Adrenal gland (tissue), 12 donors: ENCODE data around the gene ADCK1. TPM values are rescaled to one million over a fixed set of nuclear protein-coding genes. Genes with fewer than 3 reads are reported as not detected.
A peak's percentile ranks its signal among the peaks of the same experiment; 100 is the strongest.

ENCODE experiments used
- DNase-seq, 7 donors: peaks; one replicate each; pipeline ENCODE4 v3.0.0-alpha.2; 2019 to 2020
- H3K27ac ChIP-seq, 5 donors: fragments of 200-600 bp; sonication (generic) in 4 of 5; 1 replicate in 3 of 5; 2 replicates in 2 of 5; pipeline versions ENCODE4 v1.5.1 to v1.8.0; 2016 to 2020; ENCODE audit warnings: mild to moderate bottlenecking in 1 of 5
- H3K27me3 ChIP-seq: fragments of 200-600 bp; 2 replicates; pipeline ENCODE4 v1.8.0; 2021
- H3K36me3 ChIP-seq, 2 donors: fragments of 200-600 bp; replicated peaks in 1 of 2; 1 replicate in 1 of 2; 2 replicates in 1 of 2; pipeline versions ENCODE4 v1.5.1 to v1.8.0; 2018 to 2022
- H3K4me1 ChIP-seq, 2 donors: fragments of 200-600 bp; replicated peaks in 1 of 2; 1 replicate in 1 of 2; 2 replicates in 1 of 2; pipeline versions ENCODE4 v1.5.1 to v1.8.0; 2018 to 2021
- H3K4me3 ChIP-seq, 4 donors: fragments of 200-600 bp; sonication (generic) in 3 of 4; one replicate each; pipeline ENCODE4 v1.5.1; 2016 to 2018
- H3K9me3 ChIP-seq, 3 donors: fragments of 200-600 bp; sonication (generic) in 1 of 3; replicated peaks in 1 of 3; 1 replicate in 2 of 3; 2 replicates in 1 of 3; pipeline versions ENCODE4 v1.5.1 to v1.8.0; 2016 to 2021
- CTCF ChIP-seq, 6 experiments: fragments of 450-650 bp in 4 of 6; fragments of 200-600 bp in 2 of 6; sonication (generic) in 1 of 6; IDR thresholded peaks; 1 replicate in 5 of 6; 2 replicates in 1 of 6; pipeline versions ENCODE4 v1.5.1 to v1.8.0; 2016 to 2021; ENCODE audit warnings: antibody characterized with exemption in 6 of 6, mild to moderate bottlenecking in 2 of 6, moderate library complexity in 1 of 6
- POLR2A ChIP-seq, 2 donors: fragments of 450-650 bp; IDR thresholded peaks; one replicate each; pipeline ENCODE4 v1.6.1; 2017; ENCODE audit warnings: antibody characterized with exemption in 2 of 2, mild to moderate bottlenecking in 2 of 2, moderate library complexity in 1 of 2
- WGBS, 4 donors: extraction: QIAGEN DNeasy Blood & Tissue Kit in 2 of 4; methylation state at CpG; one replicate each; pipeline versions ENCODE4 v1.1.5 to v1.1.7; 2013 to 2017; 5-methylcytosine and 5-hydroxymethylcytosine counted together
- intact Hi-C, 2 donors: fragments of 100-400 bp; cut with DNase I; formaldehyde crosslinking; loops; one replicate each; pipeline versions ENCODE4 v1.14.1 to v1.15.0; 2022 to 2023
- polyA plus RNA-seq, 3 donors: library from polyadenylated mRNA; stranded (reverse); fragments of 200-250 nt in 2 of 3; fragments of 350-450 nt in 1 of 3; fragmentation: Illumina TruSeq in 1 of 3; extraction: RNeasy Lipid Tissue Mini Kit (QIAGEN cat#74804) in 1 of 3; gene quantifications; one replicate each; pipeline ENCODE4 v1.2.3, GENCODE V29; 2013 to 2014
- total RNA-seq, 9 donors: library from RNA; depleted of rRNA in 4 of 9; stranded (reverse); fragments of >200 nt in 4 of 9; fragments of 120-200 nt in 1 of 9; fragmentation: NEBNext Ultra II Directional in 1 of 9; extraction: Animal tissue kit (Norgen Biotek cat#: 25700) in 1 of 9; gene quantifications; one replicate each; pipeline versions ENCODE4 v1.1.0 to v1.2.4, GENCODE V29; 2013 to 2023
- donor health status: healthy with polysubstance abuse.
- donor health status: Bipolar disorder and iron deficiency.
- donor health status: DM: yes; HTN: yes; CAD: no.
- donor health status: DM: no; HTN: no; CAD: no.
- donor health status: DM: no; HTN: no; CAD: no.
- donor health status: DM: yes; HTN: yes; CAD: no.

ADCK1 gene
- total and polyA plus RNA-seq, 12 donors = 5.2 to 18.1 (median 9.9) TPM

- no peaks in the 10 kb centered on the region for H3K9me3 ChIP-seq
- no peaks in the 10 kb centered on the region for H3K36me3 ChIP-seq
- H3K4me1 ChIP-seq = no peaks in the 10 kb centered on the region
- H3K4me3 ChIP-seq = no peak overlapping the region
- H3K27me3 ChIP-seq = no peaks in the 10 kb centered on the region
- intact Hi-C loops = no loop called here
- no peak for TF ChIP-seq CTCF (IDR thresholded peaks at IDR 0.05)
- TF ChIP-seq POLR2A (IDR thresholded peaks at IDR 0.05) = no peak
- no peak overlapping the region for H3K27ac ChIP-seq
- 85 to 95% (median 93%) methylated on average over 4 to 5 of the region's 5 CpGs for WGBS, 4 donors
- DNase-seq = peak in 2 of 7 donors; percentile 9 to 34
These were observed 80.1 kb downstream of the ADCK1 start for GRCh38 chr14:77880056-77880455.

DNA sequence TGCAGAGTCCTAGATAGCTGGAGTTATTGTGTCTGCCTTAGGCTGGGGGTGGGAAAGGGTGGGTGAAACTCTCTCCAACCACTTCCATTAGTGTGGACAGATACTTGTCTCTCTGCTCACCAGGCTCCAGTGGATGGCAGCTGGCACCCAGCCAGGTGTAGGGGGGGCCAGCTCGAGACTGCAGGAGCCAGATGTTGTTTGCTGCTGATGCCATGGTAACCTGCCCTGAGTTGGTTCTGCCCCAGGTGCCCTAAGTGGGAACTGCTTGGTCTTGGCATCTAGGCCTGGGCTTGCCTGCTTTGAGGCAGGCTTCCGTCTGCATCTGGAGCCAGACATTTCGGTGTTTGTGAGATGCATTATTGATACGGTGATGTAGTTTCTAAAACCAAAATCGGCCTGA, 82.2 kb downstream of the ADCK1 start:
- TF ChIP-seq CTCF (IDR thresholded peaks at IDR 0.05) (no peak), POLR2A (IDR thresholded peaks at IDR 0.05) (no peak)
- Histone ChIP-seq H3K27me3 (no peaks in the 10 kb centered on the region), H3K4me1 (no peaks in the 10 kb centered on the region), H3K27ac (peak overlapping the region in 1 of 5 donors; percentile 14), H3K9me3 (no peaks in the 10 kb centered on the region), H3K36me3 (no peaks in the 10 kb centered on the region), H3K4me3 (no peak overlapping the region)
- intact Hi-C loops = no loop called here
- 68 to 76% (median 73%) methylated on average over 5 of the region's 5 CpGs for whole genome bisulfite sequencing, 4 donors
- peak in 3 of 7 donors; percentile 33 to 92 (median 37) for DNase-seq

- DNase-seq = no peak
- intact Hi-C loops = no loop called here
- TF ChIP-seq CTCF (IDR thresholded peaks at IDR 0.05) (no peak), POLR2A (IDR thresholded peaks at IDR 0.05) (no peak)
- no peaks in the 10 kb centered on the region for H3K4me1 ChIP-seq
- no peak overlapping the region for H3K4me3 ChIP-seq
- no peaks in the 10 kb centered on the region for H3K9me3 ChIP-seq
- WGBS, 4 donors = 68 to 73% (median 72%) methylated on average over 4 of the region's 4 CpGs
- H3K27ac ChIP-seq = peak overlapping the region in 1 of 5 donors; percentile 14
- H3K36me3 ChIP-seq = no peaks in the 10 kb centered on the region
- no peaks in the 10 kb centered on the region for H3K27me3 ChIP-seq
These were observed 82.7 kb downstream of the ADCK1 start for GRCh38 chr14:77882636-77883035.

DNA sequence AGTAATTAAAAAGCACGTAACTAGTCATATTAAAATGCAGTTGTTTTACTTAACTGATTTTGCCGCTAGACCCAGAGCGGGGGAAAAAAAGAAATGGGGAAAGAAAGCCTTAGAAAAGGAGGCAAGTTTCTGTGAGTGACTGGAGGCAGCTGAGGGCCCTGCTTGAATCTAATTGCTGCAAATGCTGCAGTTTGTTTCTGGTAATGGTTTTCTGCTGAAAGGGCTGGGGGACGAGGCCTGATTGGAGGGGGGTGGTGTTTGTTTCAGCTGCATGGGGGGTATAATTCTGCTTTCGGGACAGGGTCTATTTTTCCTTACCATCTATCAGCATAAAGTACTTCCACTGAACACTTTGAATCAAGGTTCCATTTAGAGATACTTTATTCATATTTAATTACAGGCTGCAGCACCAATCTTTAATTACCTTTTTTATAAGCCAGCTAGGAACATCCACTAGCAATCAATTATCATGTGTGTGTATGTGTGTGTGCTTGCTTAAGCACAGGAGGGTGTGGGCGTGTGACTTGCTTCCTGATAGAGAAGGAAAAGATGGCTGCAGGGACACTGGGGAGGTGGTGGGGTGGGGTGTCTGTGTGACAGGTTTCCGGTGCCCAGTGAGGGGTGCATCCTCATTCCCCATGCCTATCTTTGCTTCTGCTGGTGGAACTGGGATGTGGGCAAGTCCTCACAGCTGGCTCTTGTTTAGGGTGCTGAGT, 83.4 kb downstream of the ADCK1 start:
- no peak overlapping the region for H3K4me3 ChIP-seq
- intact Hi-C loops = no loop called here
- no peaks in the 10 kb centered on the region for H3K36me3 ChIP-seq
- no peak for DNase-seq
- WGBS, 4 donors = 86 to 93% (median 91%) methylated on average over 7 of the region's 7 CpGs
- peak overlapping the region in 1 of 5 donors; percentile 0 for H3K27ac ChIP-seq
- TF ChIP-seq POLR2A (IDR thresholded peaks at IDR 0.05) (no peak), CTCF (IDR thresholded peaks at IDR 0.05) (no peak)
- no peaks in the 10 kb centered on the region for H3K9me3 ChIP-seq
- H3K4me1 ChIP-seq = no peaks in the 10 kb centered on the region
- H3K27me3 ChIP-seq = no peaks in the 10 kb centered on the region
